ENCODE data around the gene SWAP70.

- TF ChIP-seq CTCF (IDR thresholded peaks at IDR 0.05) (no peak), POLR2A (IDR thresholded peaks at IDR 0.05) (no peak)
Observed at GRCh38 chr11:9615031-9615451, 48.8 kb upstream of the SWAP70 start.
